Lung (tissue), 12 donors: ENCODE data around the gene ANKHD1. TPM values are rescaled to one million over a fixed set of nuclear protein-coding genes. Genes with fewer than 3 reads are reported as not detected.

Experiments used
- ATAC-seq: fragments of 200-7000 bp; cut with Tn5 transposase; one replicate; pipeline ENCODE4 v1.9.1; 2020; ENCODE audit warnings: moderate number of reproducible peaks; ENCODE audit not compliant: insufficient read depth, low FRiP score
- DNase-seq, 3 donors: peaks; one replicate each; pipeline ENCODE4 v3.0.0-alpha.2; 2013 to 2017
- H3K27ac ChIP-seq, 2 donors: one replicate each; pipeline ENCODE4 v1.5.1; 2013; ENCODE audit warnings: mild to moderate bottlenecking in 2 of 2, moderate library complexity in 2 of 2, control low read depth in 1 of 2, inconsistent platforms in 1 of 2, low read depth in 1 of 2, low read length in 1 of 2
- H3K27me3 ChIP-seq, 3 donors: one replicate each; pipeline ENCODE4 v1.5.1; 2013; ENCODE audit warnings: low read length in 2 of 3; ENCODE audit not compliant: control insufficient read depth in 3 of 3, insufficient read depth in 3 of 3
- H3K36me3 ChIP-seq, 4 donors: one replicate each; pipeline ENCODE4 v1.5.1; 2013; ENCODE audit warnings: low read length in 4 of 4, mild to moderate bottlenecking in 1 of 4, moderate library complexity in 1 of 4; ENCODE audit not compliant: control insufficient read depth in 4 of 4, insufficient read depth in 4 of 4
- H3K4me1 ChIP-seq, 5 donors: one replicate each; pipeline ENCODE4 v1.5.1; 2013; ENCODE audit warnings: low read length in 5 of 5, mild to moderate bottlenecking in 2 of 5, moderate library complexity in 1 of 5; ENCODE audit not compliant: control insufficient read depth in 5 of 5, insufficient read depth in 5 of 5
- H3K4me3 ChIP-seq: one replicate; pipeline ENCODE4 v1.5.1; 2013; ENCODE audit warnings: mild to moderate bottlenecking, control low read depth, moderate library complexity
- H3K9ac ChIP-seq, 2 donors: one replicate each; pipeline ENCODE4 v1.5.1; 2013; ENCODE audit warnings: low read length in 2 of 2, control low read depth in 1 of 2; ENCODE audit not compliant: insufficient read depth in 1 of 2
- H3K9me3 ChIP-seq, 4 donors: one replicate each; pipeline ENCODE4 v1.5.1; 2013; ENCODE audit warnings: low read length in 3 of 4, mild to moderate bottlenecking in 1 of 4, moderate library complexity in 1 of 4; ENCODE audit not compliant: control insufficient read depth in 4 of 4, insufficient read depth in 3 of 4
- CTCF ChIP-seq: IDR thresholded peaks from 2 replicates; pipeline ENCODE4 v1.5.1; 2012; ENCODE audit warnings: mild to moderate bottlenecking; ENCODE audit errors: control extremely low read depth, extremely low read depth
- WGBS, 2 donors: extraction: QIAGEN DNeasy Blood & Tissue Kit; methylation state at CpG; one replicate each; pipeline ENCODE4 v1.1.7; 2013; 5-methylcytosine and 5-hydroxymethylcytosine counted together
- polyA plus RNA-seq, 2 donors: library from polyadenylated mRNA; stranded (reverse); fragments of 200-250 nt; gene quantifications; one replicate each; pipeline ENCODE4 v1.2.1, GENCODE V29; 2013
- total RNA-seq, 2 donors: library from RNA; depleted of rRNA in 1 of 2; stranded (reverse); fragments of >200 nt in 1 of 2; gene quantifications; one replicate each; pipeline ENCODE4 v1.2.1, GENCODE V29; 2014 to 2021
- donor health status: control.
- donor health status: control.
- donor health status: Bipolar disorder and iron deficiency.
- donor health status: healthy.
- donor health status: DM: yes; HTN: yes; CAD: no.

ANKHD1 gene
- total and polyA plus RNA-seq, 4 donors: 53.0 to 200 (median 90.8) TPM

- no peak for TF ChIP-seq CTCF
- H3K9me3 ChIP-seq: no peaks in the 10 kb centered on the region
- no peak for ATAC-seq
These were observed 20.3 kb upstream of the ANKHD1 start for GRCh38 chr5:140381351-140381750.

GRCh38 chr5:140381972-140382371 is 19.7 kb upstream of the ANKHD1 start:
- Histone ChIP-seq H3K9ac (no peak overlapping the region), H3K4me1 (no peaks in the 10 kb centered on the region), H3K9me3 (no peaks in the 10 kb centered on the region), H3K36me3 (no peaks in the 10 kb centered on the region), H3K27me3 (no peaks in the 10 kb centered on the region), H3K27ac (no peak overlapping the region), H3K4me3 (no peak overlapping the region)
- ATAC-seq (no peak), DNase-seq (no peak)
- no peak for TF ChIP-seq CTCF
- WGBS, 2 donors: 91 to 100% methylated on average over 1 of the region's 1 CpG

More at GRCh38 chr5:140381351-140381750, 20.3 kb upstream of the ANKHD1 start:
- Histone ChIP-seq H3K4me1 (no peaks in the 10 kb centered on the region), H3K27ac (no peak overlapping the region), H3K9ac (no peak overlapping the region), H3K36me3 (no peaks in the 10 kb centered on the region), H3K27me3 (no peaks in the 10 kb centered on the region), H3K4me3 (no peak overlapping the region)
- 92 to 95% methylated on average over 4 of the region's 4 CpGs for WGBS, 2 donors
- DNase-seq: no peak

GRCh38 chr5:140382866-140383265 is 18.8 kb upstream of the ANKHD1 start:
- ATAC-seq: no peak
- DNase-seq: no peak
- no peak overlapping the region for H3K4me3 ChIP-seq
- H3K27me3 ChIP-seq: no peaks in the 10 kb centered on the region
- no peaks in the 10 kb centered on the region for H3K4me1 ChIP-seq
- H3K36me3 ChIP-seq: no peaks in the 10 kb centered on the region
- no peak overlapping the region for H3K9ac ChIP-seq
- H3K27ac ChIP-seq: no peak overlapping the region
- no peaks in the 10 kb centered on the region for H3K9me3 ChIP-seq
- TF ChIP-seq CTCF: no peak

- no peak overlapping the region for H3K9ac ChIP-seq
- no peaks in the 10 kb centered on the region for H3K27me3 ChIP-seq
- no peak for TF ChIP-seq CTCF
- no peak overlapping the region for H3K4me3 ChIP-seq
- WGBS, 2 donors: 82 to 84% methylated on average over 2 of the region's 2 CpGs
- H3K4me1 ChIP-seq: no peaks in the 10 kb centered on the region
- no peak overlapping the region for H3K27ac ChIP-seq
- no peaks in the 10 kb centered on the region for H3K36me3 ChIP-seq
- ATAC-seq (no peak), DNase-seq (no peak)
- H3K9me3 ChIP-seq: no peaks in the 10 kb centered on the region
These were observed 18.3 kb upstream of the ANKHD1 start for GRCh38 chr5:140383300-140383699.
